ENCODE data around the gene ZNF622.

DNA sequence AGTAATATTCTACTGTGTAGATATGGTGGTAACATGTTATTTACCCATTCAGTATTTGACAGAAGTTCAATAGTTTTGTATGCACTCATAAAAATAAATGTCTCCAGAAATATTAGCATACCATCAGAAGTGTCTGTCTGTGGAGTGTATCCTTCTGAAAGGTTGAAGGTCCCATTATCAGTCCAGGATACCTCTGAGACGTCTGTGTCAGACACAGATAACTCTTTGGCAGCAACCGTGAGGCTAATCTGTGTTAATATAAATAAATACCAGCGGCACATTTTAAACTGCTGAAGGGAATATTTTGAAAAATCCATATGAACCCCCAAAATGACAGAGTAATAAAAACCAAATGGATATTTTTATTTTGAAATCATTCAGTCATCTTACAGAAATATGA lies 11.9 kb upstream of the ZNF622 start:
- TF ChIP-seq REST (IDR thresholded peaks at IDR 0.05; ENCODE audit: low read depth) (no peak), ZNF274 (IDR thresholded peaks at IDR 0.05; ENCODE audit: low read depth, low read length) (no peak), EZH2phosphoT487 (IDR thresholded peaks at IDR 0.05; ENCODE audit: borderline replicate concordance) (no peak), ATF3 (IDR thresholded peaks at IDR 0.05) (no peak), CTCF (IDR thresholded peaks at IDR 0.05 in 2 of 3, conservative IDR thresholded peaks at IDR 0.05 in 1 of 3; ENCODE audit: borderline replicate concordance in 1 of 3, insufficient read depth in 1 of 3, low read depth in 2 of 3, low read length in 2 of 3) (no peak), MAX (IDR thresholded peaks at IDR 0.05) (no peak), ZFX (IDR thresholded peaks at IDR 0.05) (no peak), EGR1 (IDR thresholded peaks at IDR 0.05; ENCODE audit: low read depth) (no peak)
